Keratinocyte (primary cell): ENCODE results near the gene NFATC2. TPM values are rescaled to one million over a fixed set of nuclear protein-coding genes. Genes with fewer than 3 reads are reported as not detected.

ENCODE experiments used
- DNase-seq: peaks from one replicate; pipeline ENCODE4 v3.0.0-alpha.2; 2011; ENCODE audit warnings: low read depth, missing footprints, low spot score
- FAIRE-seq: peaks from 2 replicates; lab custom pipeline; 2011; peaks lifted over from hg19 to GRCh38; lab: Jason Lieb, UNC
- H2AFZ ChIP-seq: 2 replicates; pipeline ENCODE4 v1.6.0; 2012; ENCODE audit warnings: low read length, control low read depth, inconsistent platforms; ENCODE audit not compliant: control insufficient read depth
- H3K27ac ChIP-seq: 2 replicates; pipeline ENCODE4 v1.5.1; 2011; ENCODE audit warnings: low read length; ENCODE audit not compliant: control insufficient read depth, insufficient read depth
- H3K27me3 ChIP-seq: 3 replicates; pipeline ENCODE4 v1.6.0; 2011; ENCODE audit warnings: low read length; ENCODE audit not compliant: control insufficient read depth, insufficient read depth; ENCODE audit errors: extremely low read depth
- H3K36me3 ChIP-seq, 2 experiments: 2 replicates in 1 of 2; 3 replicates in 1 of 2; pipeline ENCODE4 v1.5.1; 2011; ENCODE audit warnings: low read length in 2 of 2, mild to moderate bottlenecking in 1 of 2; ENCODE audit not compliant: control insufficient read depth in 2 of 2, insufficient read depth in 2 of 2; ENCODE audit errors: extremely low read depth in 1 of 2
- H3K4me1 ChIP-seq: 3 replicates; pipeline ENCODE4 v1.5.1; 2011; ENCODE audit warnings: low read length; ENCODE audit not compliant: control insufficient read depth, insufficient read depth; ENCODE audit errors: extremely low read depth
- H3K4me2 ChIP-seq: 3 replicates; pipeline ENCODE4 v1.6.0; 2011; ENCODE audit warnings: low read depth, low read length; ENCODE audit not compliant: control insufficient read depth, insufficient read depth; ENCODE audit errors: extremely low read depth
- H3K4me3 ChIP-seq, 3 experiments: fragments of 200-600 bp in 1 of 3; sonication (generic) in 1 of 3; 2 replicates in 2 of 3; 3 replicates in 1 of 3; pipeline ENCODE4 v1.5.1; 2011 to 2016; ENCODE audit warnings: low read length in 3 of 3, mild to moderate bottlenecking in 3 of 3, control low read depth in 2 of 3, inconsistent platforms in 1 of 3, low read depth in 1 of 3, mixed read lengths in 1 of 3, mixed run types in 1 of 3, moderate library complexity in 1 of 3; ENCODE audit not compliant: control insufficient read depth in 2 of 3, insufficient read depth in 2 of 3; ENCODE audit errors: extremely low read depth in 1 of 3
- H3K79me2 ChIP-seq: 2 replicates; pipeline ENCODE4 v1.6.0; 2012; ENCODE audit warnings: low read length; ENCODE audit not compliant: control insufficient read depth, insufficient read depth
- H3K9ac ChIP-seq: 3 replicates; pipeline ENCODE4 v1.6.0; 2011; ENCODE audit warnings: low read length; ENCODE audit not compliant: control insufficient read depth, insufficient read depth; ENCODE audit errors: extremely low read depth
- H3K9me1 ChIP-seq: 3 replicates; pipeline ENCODE4 v1.6.0; 2011; ENCODE audit warnings: low read length; ENCODE audit not compliant: control insufficient read depth, insufficient read depth; ENCODE audit errors: extremely low read depth
- H3K9me3 ChIP-seq: 2 replicates; pipeline ENCODE4 v1.5.1; 2012; ENCODE audit warnings: low read depth, low read length; ENCODE audit not compliant: control insufficient read depth
- H4K20me1 ChIP-seq: 3 replicates; pipeline ENCODE4 v1.6.0; 2011; ENCODE audit warnings: low read length; ENCODE audit not compliant: control insufficient read depth, insufficient read depth; ENCODE audit errors: extremely low read depth
- EZH2 ChIP-seq: IDR thresholded peaks from one replicate; pipeline ENCODE4 v1.6.1; 2012; ENCODE audit warnings: inconsistent platforms, mild to moderate bottlenecking, low read length, moderate library complexity
- dilution Hi-C: fragments of 300-500 bp; cut with MboI; formaldehyde crosslinking; loops from one replicate; pipeline ENCODE4 v1.7.0; 2020; ENCODE audit warnings: low sequenced_read_pairs; ENCODE audit not compliant: extremely low pct_ligation_motif_present
- polyA plus RNA-seq, 5 experiments: library from polyadenylated mRNA; depleted of rRNA in 3 of 5; stranded (reverse) in 3 of 5; stranded (forward) in 1 of 5; unstranded in 1 of 5; fragments of >200 nt; gene quantifications; 1 replicate in 1 of 5; 2 replicates in 3 of 5; 3 replicates in 1 of 5; pipeline versions ENCODE4 v1.2.1 to v1.2.3, GENCODE V29; 2011 to 2012; ENCODE audit warnings: missing spikeins in 2 of 5, low read depth in 1 of 5, low replicate concordance in 1 of 5
- TF ChIP-seq, protein P1 (sequence below), 3 experiments: IDR thresholded peaks in 1 of 3; conservative IDR thresholded peaks in 1 of 3; optimal IDR thresholded peaks in 1 of 3; 2 replicates in 2 of 3; 3 replicates in 1 of 3; pipeline versions ENCODE3 to v1.5.1; 2011; ENCODE audit warnings: low read length in 3 of 3, mild to moderate bottlenecking in 3 of 3, moderate library complexity in 2 of 3, control low read depth in 1 of 3, inconsistent platforms in 1 of 3; ENCODE audit not compliant: insufficient read depth in 2 of 3; ENCODE audit errors: extremely low read depth in 1 of 3

Gene NFATC2
- polyA plus RNA-seq, 1 donor (not counting 4 experiments of a cell fraction or from before 2014, with no cell fraction given): 0.05 TPM

DNA sequence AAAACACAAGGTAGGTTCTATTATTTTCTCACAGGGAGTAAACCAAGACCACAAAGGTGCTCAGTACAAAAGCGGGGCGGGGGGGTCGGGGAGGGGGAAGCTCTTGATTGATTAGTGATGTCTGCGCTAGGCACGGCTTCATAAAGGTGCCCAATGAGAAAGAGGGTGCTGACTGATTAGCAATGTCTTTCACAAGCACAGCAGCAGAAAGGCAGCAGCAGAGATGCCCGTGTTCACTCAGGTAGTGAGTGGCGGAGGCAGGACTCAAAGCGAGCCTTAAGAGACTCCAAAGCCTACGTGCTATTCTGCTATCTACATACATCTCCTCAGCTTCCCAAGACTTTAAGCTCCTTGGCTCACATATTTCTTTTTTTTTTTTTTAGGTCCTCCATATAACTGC is 20.3 kb downstream of the NFATC2 start:
- Histone ChIP-seq H2AFZ (no peak overlapping the region), H3K9me3 (no peaks in the 10 kb centered on the region), H3K79me2 (no peaks in the 10 kb centered on the region), H3K36me3 (no peaks in the 10 kb centered on the region), H3K4me3 (no peak overlapping the region), H3K9me1 (no peaks in the 10 kb centered on the region), H4K20me1 (no peaks in the 10 kb centered on the region), H3K9ac (no peak overlapping the region), H3K4me1 (no peaks in the 10 kb centered on the region), H3K27ac (no peak overlapping the region), H3K27me3 (no peaks in the 10 kb centered on the region), H3K4me2 (no peak overlapping the region)
- TF ChIP-seq, protein P1, sequence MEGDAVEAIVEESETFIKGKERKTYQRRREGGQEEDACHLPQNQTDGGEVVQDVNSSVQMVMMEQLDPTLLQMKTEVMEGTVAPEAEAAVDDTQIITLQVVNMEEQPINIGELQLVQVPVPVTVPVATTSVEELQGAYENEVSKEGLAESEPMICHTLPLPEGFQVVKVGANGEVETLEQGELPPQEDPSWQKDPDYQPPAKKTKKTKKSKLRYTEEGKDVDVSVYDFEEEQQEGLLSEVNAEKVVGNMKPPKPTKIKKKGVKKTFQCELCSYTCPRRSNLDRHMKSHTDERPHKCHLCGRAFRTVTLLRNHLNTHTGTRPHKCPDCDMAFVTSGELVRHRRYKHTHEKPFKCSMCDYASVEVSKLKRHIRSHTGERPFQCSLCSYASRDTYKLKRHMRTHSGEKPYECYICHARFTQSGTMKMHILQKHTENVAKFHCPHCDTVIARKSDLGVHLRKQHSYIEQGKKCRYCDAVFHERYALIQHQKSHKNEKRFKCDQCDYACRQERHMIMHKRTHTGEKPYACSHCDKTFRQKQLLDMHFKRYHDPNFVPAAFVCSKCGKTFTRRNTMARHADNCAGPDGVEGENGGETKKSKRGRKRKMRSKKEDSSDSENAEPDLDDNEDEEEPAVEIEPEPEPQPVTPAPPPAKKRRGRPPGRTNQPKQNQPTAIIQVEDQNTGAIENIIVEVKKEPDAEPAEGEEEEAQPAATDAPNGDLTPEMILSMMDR (optimal IDR thresholded peaks at IDR 0.05 in 1 of 3, IDR thresholded peaks at IDR 0.05 in 1 of 3, conservative IDR thresholded peaks at IDR 0.05 in 1 of 3; ENCODE audit: extremely low read depth in 1 of 3, insufficient read depth in 2 of 3, low read length in 3 of 3): no peak
- no peak for TF ChIP-seq EZH2
- FAIRE-seq (no peak), DNase-seq (no peak)
- dilution Hi-C loops: no loop called here

DNA sequence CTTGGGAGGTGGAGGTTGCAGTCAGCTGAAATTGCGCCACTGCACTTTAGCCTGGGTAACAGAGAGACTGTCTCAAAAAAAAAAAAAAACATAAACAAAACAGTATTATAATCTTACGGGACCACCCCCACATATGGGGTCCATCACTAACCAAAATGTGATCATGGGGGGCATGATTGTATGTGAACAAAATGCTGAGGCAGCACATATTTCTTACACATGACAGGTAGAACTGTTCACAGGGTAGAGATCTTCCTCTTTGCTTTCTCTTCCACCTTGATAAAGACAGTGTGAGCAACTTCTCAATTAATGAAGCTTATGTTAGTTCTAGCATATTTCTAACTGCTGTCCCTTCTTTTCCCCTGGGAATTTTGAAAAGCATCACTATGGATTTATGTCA is 24.7 kb downstream of the NFATC2 start:
- no peaks in the 10 kb centered on the region for H3K36me3 ChIP-seq
- no peak for FAIRE-seq
- no peak for DNase-seq
- H4K20me1 ChIP-seq: no peaks in the 10 kb centered on the region
- TF ChIP-seq, protein P1 (optimal IDR thresholded peaks at IDR 0.05 in 1 of 3, IDR thresholded peaks at IDR 0.05 in 1 of 3, conservative IDR thresholded peaks at IDR 0.05 in 1 of 3; ENCODE audit: extremely low read depth in 1 of 3, insufficient read depth in 2 of 3, low read length in 3 of 3): no peak
- no peak for TF ChIP-seq EZH2
- H3K27ac ChIP-seq: no peak overlapping the region
- dilution Hi-C loops: no loop called here
- H3K4me3 ChIP-seq: no peak overlapping the region
- no peak overlapping the region for H3K9ac ChIP-seq
- H3K79me2 ChIP-seq: no peaks in the 10 kb centered on the region
- H2AFZ ChIP-seq: no peak overlapping the region
- no peak overlapping the region for H3K4me2 ChIP-seq
- no peaks in the 10 kb centered on the region for H3K9me1 ChIP-seq
- H3K9me3 ChIP-seq: no peaks in the 10 kb centered on the region
- H3K27me3 ChIP-seq: peaks cover 4% of the 10 kb centered on the region
- H3K4me1 ChIP-seq: no peaks in the 10 kb centered on the region
